GM21526 (cell line): ENCODE results near the gene PPY.
"Not testable (repeated sequence)": the region's sequence is repeated elsewhere in the genome, so short reads cannot be mapped to it uniquely, and the experiment has no call there.

Experiments
- ATAC-seq: cut with Tn5 transposase; IDR thresholded peaks from one replicate; pipeline ENCODE4 v1.9.1; 2021; ENCODE audit warnings: moderate library complexity; ENCODE audit not compliant: unreplicated experiment, low FRiP score

The PPY gene

GRCh38 chr17:43942051-43942685 lies at the start of gene PPY:
TSS of gene PPY (minus strand) at chr17:43942476. CDS start at chr17:43941654, 822 bp downstream.
- ATAC-seq: no peak

GRCh38 chr17:43988301-43988700 lies 46.0 kb upstream of the PPY start:
- ATAC-seq: no peak

- no peak for ATAC-seq
These were observed 45.1 kb upstream of the PPY start for GRCh38 chr17:43987131-43988021.

- no peak for ATAC-seq
These were observed 44.1 kb upstream of the PPY start for GRCh38 chr17:43986225-43986981.

- ATAC-seq: no peak
These were observed 42.2 kb upstream of the PPY start for GRCh38 chr17:43984521-43984920.

- no peak for ATAC-seq
These were observed 41.5 kb upstream of the PPY start for GRCh38 chr17:43983515-43984411.

GRCh38 chr17:43983196-43983514 lies 40.9 kb upstream of the PPY start:
- ATAC-seq: no peak

- ATAC-seq: no peak
These were observed 39.9 kb upstream of the PPY start for GRCh38 chr17:43982171-43982570.

- no peak for ATAC-seq
These were observed 37.4 kb upstream of the PPY start for GRCh38 chr17:43979671-43980070.

- ATAC-seq: no peak
These were observed 36.7 kb upstream of the PPY start for GRCh38 chr17:43979011-43979410.

GRCh38 chr17:43978078-43978477 lies 35.8 kb upstream of the PPY start:
- ATAC-seq: no peak

GRCh38 chr17:43976963-43977837 lies 34.9 kb upstream of the PPY start:
- no peak for ATAC-seq

GRCh38 chr17:43975898-43976297 lies 33.6 kb upstream of the PPY start:
- ATAC-seq: no peak

GRCh38 chr17:43974382-43975266 lies 32.3 kb upstream of the PPY start:
- ATAC-seq: no peak

- not testable (repeated sequence) for ATAC-seq
These were observed 30.4 kb upstream of the PPY start for GRCh38 chr17:43972444-43973212.

- not testable (repeated sequence) for ATAC-seq
These were observed 29.2 kb upstream of the PPY start for GRCh38 chr17:43971436-43971835.

- no peak for ATAC-seq
These were observed 28.1 kb upstream of the PPY start for GRCh38 chr17:43970366-43970765.
